Measurements from ENCODE around the gene BBS10. TPM values are rescaled to one million over a fixed set of nuclear protein-coding genes. Genes with fewer than 3 reads are reported as not detected.
"Not testable (repeated sequence)": the region's sequence is repeated elsewhere in the genome, so short reads cannot be mapped to it uniquely, and the experiment has no call there.

The BBS10 gene
- polyA plus RNA-seq, 1 donor from 2014 or later = 15.4 TPM

- not testable (repeated sequence) for H2AFZ ChIP-seq (ENCODE audit: low read depth, low read length); H3K27ac ChIP-seq (ENCODE audit: low read length)
Measured at GRCh38 chr12:76319595-76320319, 28.5 kb downstream of the BBS10 start.

GRCh38 chr12:76318773-76319594 is 29.2 kb downstream of the BBS10 start:
- no peaks in the 10 kb centered on the region for H3K9me2 ChIP-seq (ENCODE audit: insufficient read depth, low read length)
- no peaks in the 10 kb centered on the region for H3F3A ChIP-seq (ENCODE audit: insufficient read depth, low read length, poor library complexity, severe bottlenecking)
- H3K9me3 ChIP-seq (ENCODE audit: low read length) = no peaks in the 10 kb centered on the region
- TF ChIP-seq POLR2AphosphoS5 (IDR thresholded peaks at IDR 0.05) = no peak
- TF ChIP-seq EZH2 (IDR thresholded peaks at IDR 0.05; ENCODE audit: borderline replicate concordance, insufficient read depth, low read length, poor library complexity, severe bottlenecking) = no peak
- TF ChIP-seq EP300 (conservative IDR thresholded peaks at IDR 0.05; ENCODE audit: poor library complexity, severe bottlenecking) = no peak
- no peak for TF ChIP-seq RAD21 (conservative IDR thresholded peaks at IDR 0.05)
- TF ChIP-seq TAF1 (IDR thresholded peaks at IDR 0.05; ENCODE audit: low read depth) = no peak
- no peak for TF ChIP-seq CTCF (IDR thresholded peaks at IDR 0.05; ENCODE audit: poor library complexity, severe bottlenecking)
- TF ChIP-seq SMC3 (conservative IDR thresholded peaks at IDR 0.05; ENCODE audit: poor library complexity) = no peak
- H3K4me2 ChIP-seq (ENCODE audit: low read length) = no peak overlapping the region
- H3K4me3 ChIP-seq (ENCODE audit: low read length) = no peak overlapping the region
- no peaks in the 10 kb centered on the region for H3K27me3 ChIP-seq (ENCODE audit: insufficient read depth, low read depth, low read length)
- no peaks in the 10 kb centered on the region for H4K20me1 ChIP-seq (ENCODE audit: insufficient read depth)
- H3K27ac ChIP-seq (ENCODE audit: low read length) = no peak overlapping the region
- no peak overlapping the region for H2AFZ ChIP-seq (ENCODE audit: low read depth, low read length)
- no peak overlapping the region for H3K9ac ChIP-seq (ENCODE audit: low read length)
- H3K36me3 ChIP-seq (ENCODE audit: insufficient read depth, low read length) = no peaks in the 10 kb centered on the region
- H3K79me2 ChIP-seq (replicated peaks; ENCODE audit: insufficient read depth, low read length) = no peaks in the 10 kb centered on the region

More at GRCh38 chr12:76319595-76320319, 28.5 kb downstream of the BBS10 start:
- H3K9ac ChIP-seq (ENCODE audit: low read length); H3F3A ChIP-seq (ENCODE audit: insufficient read depth, low read length, poor library complexity, severe bottlenecking); H3K36me3 ChIP-seq (ENCODE audit: insufficient read depth, low read length); H3K4me3 ChIP-seq (ENCODE audit: low read length); H3K9me3 ChIP-seq (ENCODE audit: low read length); H3K4me2 ChIP-seq (ENCODE audit: low read length); H4K20me1 ChIP-seq (ENCODE audit: insufficient read depth); H3K9me2 ChIP-seq (ENCODE audit: insufficient read depth, low read length); H3K27me3 ChIP-seq (ENCODE audit: insufficient read depth, low read depth, low read length); H3K79me2 ChIP-seq (replicated peaks; ENCODE audit: insufficient read depth, low read length): not testable (repeated sequence)

GRCh38 chr12:76317976-76318375 is 30.2 kb downstream of the BBS10 start:
- H2AFZ ChIP-seq (ENCODE audit: low read depth, low read length) = no peak overlapping the region
- H3K36me3 ChIP-seq (ENCODE audit: insufficient read depth, low read length) = no peaks in the 10 kb centered on the region
- H3K9me3 ChIP-seq (ENCODE audit: low read length) = no peaks in the 10 kb centered on the region
- H3K9me2 ChIP-seq (ENCODE audit: insufficient read depth, low read length) = no peaks in the 10 kb centered on the region
- no peaks in the 10 kb centered on the region for H3K27me3 ChIP-seq (ENCODE audit: insufficient read depth, low read depth, low read length)
- TF ChIP-seq EP300 (conservative IDR thresholded peaks at IDR 0.05; ENCODE audit: poor library complexity, severe bottlenecking) (no peak), POLR2AphosphoS5 (IDR thresholded peaks at IDR 0.05) (no peak), MXI1 (conservative IDR thresholded peaks at IDR 0.05; ENCODE audit: poor library complexity, severe bottlenecking) (no peak), RAD21 (conservative IDR thresholded peaks at IDR 0.05) (no peak), REST (IDR thresholded peaks at IDR 0.05; ENCODE audit: borderline replicate concordance) (no peak), SMC3 (conservative IDR thresholded peaks at IDR 0.05; ENCODE audit: poor library complexity) (no peak), TAF1 (IDR thresholded peaks at IDR 0.05; ENCODE audit: low read depth) (no peak), EZH2 (IDR thresholded peaks at IDR 0.05; ENCODE audit: borderline replicate concordance, insufficient read depth, low read length, poor library complexity, severe bottlenecking) (no peak), CTCF (IDR thresholded peaks at IDR 0.05; ENCODE audit: poor library complexity, severe bottlenecking) (no peak)
- H3K4me3 ChIP-seq (ENCODE audit: low read length) = no peak overlapping the region
- H3F3A ChIP-seq (ENCODE audit: insufficient read depth, low read length, poor library complexity, severe bottlenecking) = no peaks in the 10 kb centered on the region
- H3K9ac ChIP-seq (ENCODE audit: low read length) = no peak overlapping the region
- H3K79me2 ChIP-seq (replicated peaks; ENCODE audit: insufficient read depth, low read length) = no peaks in the 10 kb centered on the region
- H4K20me1 ChIP-seq (ENCODE audit: insufficient read depth) = no peaks in the 10 kb centered on the region
- H3K27ac ChIP-seq (ENCODE audit: low read length) = no peak overlapping the region
- no peak overlapping the region for H3K4me2 ChIP-seq (ENCODE audit: low read length)

All from neural cell (in vitro differentiated cells).